HepG2 (cell line): ENCODE results near the gene SHQ1. TPM values are rescaled to one million over a fixed set of nuclear protein-coding genes. Genes with fewer than 3 reads are reported as not detected.

Source experiments
- AGO1 ChIP-seq: fragments of 200-400 bp; formaldehyde crosslinking; IDR thresholded peaks from 2 replicates; pipeline ENCODE4 v1.6.1; 2017; ENCODE audit warnings: mild to moderate bottlenecking, low read depth, low read length, moderate library complexity; ENCODE audit not compliant: poor library complexity, severe bottlenecking
- AHR ChIP-seq: IDR thresholded peaks from 2 replicates; pipeline ENCODE4 v1.6.1; 2018; ENCODE audit warnings: missing genetic modification reagents, missing compliant biosample characterization
- CC2D1A ChIP-seq: sonication (generic); formaldehyde crosslinking; IDR thresholded peaks from 2 replicates; pipeline ENCODE4 v1.8.1; 2023; ENCODE audit warnings: mild to moderate bottlenecking, missing genetic modification reagents
- KDM1A ChIP-seq: IDR thresholded peaks from 2 replicates; pipeline ENCODE4 v1.6.1; 2016; ENCODE audit warnings: missing compliant biosample characterization
- PHF8 ChIP-seq: sonication (generic); formaldehyde crosslinking; IDR thresholded peaks from 2 replicates; pipeline ENCODE4 v1.5.0; 2020; ENCODE audit warnings: missing genetic modification reagents
- RBAK ChIP-seq: sonication (generic); formaldehyde crosslinking; IDR thresholded peaks from 2 replicates; pipeline ENCODE4 v1.5.1; 2020; ENCODE audit warnings: mild to moderate bottlenecking, missing genetic modification reagents
- TEAD2 ChIP-seq: sonication (generic); formaldehyde crosslinking; IDR thresholded peaks from 2 replicates; pipeline ENCODE4 v1.9.0; 2021; ENCODE audit warnings: missing genetic modification reagents
- ZBTB8A ChIP-seq: sonication (generic); formaldehyde crosslinking; IDR thresholded peaks from 2 replicates; pipeline ENCODE4 v1.4.0; 2020; ENCODE audit warnings: mild to moderate bottlenecking, low read depth, missing genetic modification reagents, borderline replicate concordance
- ZC3H4 ChIP-seq: sonication (generic); formaldehyde crosslinking; IDR thresholded peaks from 2 replicates; pipeline ENCODE4 v1.4.0; 2020; ENCODE audit warnings: missing genetic modification reagents, borderline replicate concordance
- ZNF264 ChIP-seq: sonication (generic); formaldehyde crosslinking; IDR thresholded peaks from 2 replicates; pipeline ENCODE4 v1.4.0; 2020; ENCODE audit warnings: missing genetic modification reagents
- ZSCAN29 ChIP-seq: sonication (generic); formaldehyde crosslinking; conservative IDR thresholded peaks from 2 replicates; pipeline ENCODE4 v1.4.0; 2020; ENCODE audit warnings: mild to moderate bottlenecking, missing genetic modification reagents
- ZSCAN9 ChIP-seq: IDR thresholded peaks from 2 replicates; pipeline ENCODE4 v1.6.1; 2016; ENCODE audit warnings: borderline replicate concordance
- polyA plus RNA-seq, 8 experiments: library from polyadenylated mRNA; depleted of rRNA in 3 of 8; stranded (reverse) in 7 of 8; unstranded in 1 of 8; fragments of >200 nt; fragmentation: Illumina TruSeq in 4 of 8; extraction: Trizol in 4 of 8; gene quantifications; 2 replicates each; pipeline versions ENCODE4 v1.2.1 to v1.2.3, GENCODE V29; 2011 to 2016; ENCODE audit warnings: low read depth in 4 of 8, missing spikeins in 1 of 8, mixed read lengths in 1 of 8; ENCODE audit not compliant: insufficient read depth in 1 of 8
- total RNA-seq, 5 experiments: library from RNA; depleted of rRNA; stranded (reverse); fragments of >200 nt; fragmentation: Illumina TruSeq; extraction: Trizol; gene quantifications; 2 replicates each; pipeline ENCODE4 v1.2.3, GENCODE V29; 2016; ENCODE audit warnings: low read depth in 1 of 5
- TF ChIP-seq, protein P1 (sequence below): sonication (generic); formaldehyde crosslinking; IDR thresholded peaks from 2 replicates; pipeline ENCODE4 v1.5.1; 2020; ENCODE audit warnings: mild to moderate bottlenecking, moderate library complexity, missing genetic modification reagents
- TF ChIP-seq, protein P2 (sequence below): sonication (generic); formaldehyde crosslinking; IDR thresholded peaks from 2 replicates; pipeline ENCODE4 v1.8.1; 2022; ENCODE audit warnings: low read depth, mild to moderate bottlenecking, missing genetic modification reagents
- TF ChIP-seq, protein P3 (sequence below): IDR thresholded peaks from 2 replicates; pipeline ENCODE4 v1.6.1; 2016; ENCODE audit warnings: mild to moderate bottlenecking
- TF ChIP-seq, protein P4 (sequence below): sonication (generic); formaldehyde crosslinking; IDR thresholded peaks from 2 replicates; pipeline ENCODE4 v1.5.0; 2020; ENCODE audit warnings: mild to moderate bottlenecking, low read depth, missing genetic modification reagents, borderline replicate concordance
- TF ChIP-seq, protein P5 (sequence below): sonication (generic); formaldehyde crosslinking; IDR thresholded peaks from 2 replicates; pipeline ENCODE4 v1.5.1; 2020; ENCODE audit warnings: mild to moderate bottlenecking, missing genetic modification reagents, moderate library complexity

The SHQ1 gene
- total and polyA plus RNA-seq, 2 of the 13 experiments (the other 11 are each of a cell fraction or from before 2014, with no cell fraction given) = 5.5 to 20.3 TPM

DNA sequence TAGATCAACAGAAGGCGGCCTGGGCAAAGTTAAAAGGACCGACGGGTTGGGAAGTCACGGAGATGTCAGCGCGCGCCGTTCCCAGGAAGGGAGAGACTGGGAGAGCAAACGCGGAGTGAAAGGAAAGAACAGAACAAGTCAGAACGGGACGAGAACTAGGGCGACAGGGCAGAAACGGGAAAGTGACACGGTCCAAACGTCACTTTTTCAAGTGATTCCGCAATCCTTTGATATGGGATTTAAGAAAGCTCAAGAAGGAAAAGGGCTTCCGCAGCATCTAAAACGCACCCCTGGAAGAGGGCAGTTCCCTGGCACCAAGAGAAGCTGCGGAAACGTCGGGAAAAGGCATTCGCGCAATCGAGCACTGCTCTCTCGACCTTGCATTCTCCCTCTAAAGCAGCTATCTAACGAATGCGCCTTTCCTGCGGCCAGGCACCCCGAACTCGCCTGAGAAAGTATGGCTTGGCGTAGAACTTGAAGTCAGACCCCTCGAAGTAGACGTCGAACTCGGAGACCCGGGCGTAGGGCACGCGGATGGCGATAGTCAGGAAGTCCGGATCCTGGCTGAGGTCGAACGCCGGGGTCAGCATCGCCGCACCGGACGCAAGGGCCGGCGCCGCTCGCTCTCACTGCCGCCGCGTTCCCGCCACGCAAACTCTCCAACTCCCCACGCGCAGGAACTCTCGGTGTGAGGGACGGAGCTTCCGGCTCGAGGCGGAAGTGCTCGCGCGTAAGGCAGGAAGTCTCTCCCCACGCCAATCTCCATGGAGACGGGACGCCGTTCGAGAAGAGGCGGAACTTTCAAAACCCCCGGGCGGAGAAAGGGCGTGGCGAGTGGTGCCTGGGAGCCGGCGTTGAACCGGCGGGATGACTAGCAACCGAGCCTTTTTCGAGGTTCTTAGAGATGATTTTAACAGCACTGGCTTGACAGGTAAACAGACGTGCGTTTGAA is at the start of gene SHQ1 (continued):
- TF ChIP-seq ZBTB8A (CRISPR knock-in tag) = no peak
- peak; percentile 89 for TF ChIP-seq PHF8
- TF ChIP-seq, protein P1, sequence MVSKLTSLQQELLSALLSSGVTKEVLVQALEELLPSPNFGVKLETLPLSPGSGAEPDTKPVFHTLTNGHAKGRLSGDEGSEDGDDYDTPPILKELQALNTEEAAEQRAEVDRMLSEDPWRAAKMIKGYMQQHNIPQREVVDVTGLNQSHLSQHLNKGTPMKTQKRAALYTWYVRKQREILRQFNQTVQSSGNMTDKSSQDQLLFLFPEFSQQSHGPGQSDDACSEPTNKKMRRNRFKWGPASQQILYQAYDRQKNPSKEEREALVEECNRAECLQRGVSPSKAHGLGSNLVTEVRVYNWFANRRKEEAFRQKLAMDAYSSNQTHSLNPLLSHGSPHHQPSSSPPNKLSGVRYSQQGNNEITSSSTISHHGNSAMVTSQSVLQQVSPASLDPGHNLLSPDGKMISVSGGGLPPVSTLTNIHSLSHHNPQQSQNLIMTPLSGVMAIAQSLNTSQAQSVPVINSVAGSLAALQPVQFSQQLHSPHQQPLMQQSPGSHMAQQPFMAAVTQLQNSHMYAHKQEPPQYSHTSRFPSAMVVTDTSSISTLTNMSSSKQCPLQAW = peak; percentile 90
- TF ChIP-seq TEAD2 (CRISPR knock-in tag) = peak; percentile 20; the same call in 1 of the 2 replicates
- TF ChIP-seq ZNF264 = no peak
- TF ChIP-seq, protein P2, sequence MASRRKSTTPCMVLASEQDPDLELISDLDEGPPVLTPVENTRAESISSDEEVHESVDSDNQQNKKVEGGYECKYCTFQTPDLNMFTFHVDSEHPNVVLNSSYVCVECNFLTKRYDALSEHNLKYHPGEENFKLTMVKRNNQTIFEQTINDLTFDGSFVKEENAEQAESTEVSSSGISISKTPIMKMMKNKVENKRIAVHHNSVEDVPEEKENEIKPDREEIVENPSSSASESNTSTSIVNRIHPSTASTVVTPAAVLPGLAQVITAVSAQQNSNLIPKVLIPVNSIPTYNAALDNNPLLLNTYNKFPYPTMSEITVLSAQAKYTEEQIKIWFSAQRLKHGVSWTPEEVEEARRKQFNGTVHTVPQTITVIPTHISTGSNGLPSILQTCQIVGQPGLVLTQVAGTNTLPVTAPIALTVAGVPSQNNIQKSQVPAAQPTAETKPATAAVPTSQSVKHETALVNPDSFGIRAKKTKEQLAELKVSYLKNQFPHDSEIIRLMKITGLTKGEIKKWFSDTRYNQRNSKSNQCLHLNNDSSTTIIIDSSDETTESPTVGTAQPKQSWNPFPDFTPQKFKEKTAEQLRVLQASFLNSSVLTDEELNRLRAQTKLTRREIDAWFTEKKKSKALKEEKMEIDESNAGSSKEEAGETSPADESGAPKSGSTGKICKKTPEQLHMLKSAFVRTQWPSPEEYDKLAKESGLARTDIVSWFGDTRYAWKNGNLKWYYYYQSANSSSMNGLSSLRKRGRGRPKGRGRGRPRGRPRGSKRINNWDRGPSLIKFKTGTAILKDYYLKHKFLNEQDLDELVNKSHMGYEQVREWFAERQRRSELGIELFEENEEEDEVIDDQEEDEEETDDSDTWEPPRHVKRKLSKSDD (CRISPR knock-in tag) = 0 out of 2 replicates have a peak, but pooled peaks have one; percentile 23
- TF ChIP-seq AHR (CRISPR knock-in tag) = peak; percentile 73; the same call in 1 of the 2 replicates
- 0 out of 2 replicates have a peak, but pooled peaks have one; percentile 19 for TF ChIP-seq KDM1A (CRISPR knock-in tag)
- TF ChIP-seq, protein P3, sequence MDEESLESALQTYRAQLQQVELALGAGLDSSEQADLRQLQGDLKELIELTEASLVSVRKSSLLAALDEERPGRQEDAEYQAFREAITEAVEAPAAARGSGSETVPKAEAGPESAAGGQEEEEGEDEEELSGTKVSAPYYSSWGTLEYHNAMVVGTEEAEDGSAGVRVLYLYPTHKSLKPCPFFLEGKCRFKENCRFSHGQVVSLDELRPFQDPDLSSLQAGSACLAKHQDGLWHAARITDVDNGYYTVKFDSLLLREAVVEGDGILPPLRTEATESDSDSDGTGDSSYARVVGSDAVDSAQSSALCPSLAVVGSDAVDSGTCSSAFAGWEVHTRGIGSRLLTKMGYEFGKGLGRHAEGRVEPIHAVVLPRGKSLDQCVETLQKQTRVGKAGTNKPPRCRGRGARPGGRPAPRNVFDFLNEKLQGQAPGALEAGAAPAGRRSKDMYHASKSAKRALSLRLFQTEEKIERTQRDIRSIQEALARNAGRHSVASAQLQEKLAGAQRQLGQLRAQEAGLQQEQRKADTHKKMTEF = peak; percentile 74
- TF ChIP-seq, protein P4, sequence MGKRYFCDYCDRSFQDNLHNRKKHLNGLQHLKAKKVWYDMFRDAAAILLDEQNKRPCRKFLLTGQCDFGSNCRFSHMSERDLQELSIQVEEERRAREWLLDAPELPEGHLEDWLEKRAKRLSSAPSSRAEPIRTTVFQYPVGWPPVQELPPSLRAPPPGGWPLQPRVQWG (CRISPR knock-in tag) = no peak
- TF ChIP-seq ZC3H4 (CRISPR knock-in tag) = no peak
- peak; percentile 41; the same call in 1 of the 2 replicates for TF ChIP-seq RBAK (CRISPR knock-in tag)
- TF ChIP-seq, protein P5, sequence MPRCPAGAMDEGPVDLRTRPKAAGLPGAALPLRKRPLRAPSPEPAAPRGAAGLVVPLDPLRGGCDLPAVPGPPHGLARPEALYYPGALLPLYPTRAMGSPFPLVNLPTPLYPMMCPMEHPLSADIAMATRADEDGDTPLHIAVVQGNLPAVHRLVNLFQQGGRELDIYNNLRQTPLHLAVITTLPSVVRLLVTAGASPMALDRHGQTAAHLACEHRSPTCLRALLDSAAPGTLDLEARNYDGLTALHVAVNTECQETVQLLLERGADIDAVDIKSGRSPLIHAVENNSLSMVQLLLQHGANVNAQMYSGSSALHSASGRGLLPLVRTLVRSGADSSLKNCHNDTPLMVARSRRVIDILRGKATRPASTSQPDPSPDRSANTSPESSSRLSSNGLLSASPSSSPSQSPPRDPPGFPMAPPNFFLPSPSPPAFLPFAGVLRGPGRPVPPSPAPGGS = peak; percentile 84; the same call in 1 of the 2 replicates
- peak; percentile 85; the same call in 1 of the 2 replicates for TF ChIP-seq ZSCAN9 (CRISPR knock-in tag)
- peak; percentile 43 for TF ChIP-seq AGO1
- no peak for TF ChIP-seq CC2D1A
- no peak; the same call in 1 of the 2 replicates for TF ChIP-seq ZSCAN29 (CRISPR knock-in tag)
